Measurements from ENCODE around the gene LRCH3. TPM values are rescaled to one million over a fixed set of nuclear protein-coding genes. Genes with fewer than 3 reads are reported as not detected.

Gene LRCH3
- total RNA-seq, 3 donors from 2014 or later, result 41.6 to 61.0 (median 49.8) TPM

DNA sequence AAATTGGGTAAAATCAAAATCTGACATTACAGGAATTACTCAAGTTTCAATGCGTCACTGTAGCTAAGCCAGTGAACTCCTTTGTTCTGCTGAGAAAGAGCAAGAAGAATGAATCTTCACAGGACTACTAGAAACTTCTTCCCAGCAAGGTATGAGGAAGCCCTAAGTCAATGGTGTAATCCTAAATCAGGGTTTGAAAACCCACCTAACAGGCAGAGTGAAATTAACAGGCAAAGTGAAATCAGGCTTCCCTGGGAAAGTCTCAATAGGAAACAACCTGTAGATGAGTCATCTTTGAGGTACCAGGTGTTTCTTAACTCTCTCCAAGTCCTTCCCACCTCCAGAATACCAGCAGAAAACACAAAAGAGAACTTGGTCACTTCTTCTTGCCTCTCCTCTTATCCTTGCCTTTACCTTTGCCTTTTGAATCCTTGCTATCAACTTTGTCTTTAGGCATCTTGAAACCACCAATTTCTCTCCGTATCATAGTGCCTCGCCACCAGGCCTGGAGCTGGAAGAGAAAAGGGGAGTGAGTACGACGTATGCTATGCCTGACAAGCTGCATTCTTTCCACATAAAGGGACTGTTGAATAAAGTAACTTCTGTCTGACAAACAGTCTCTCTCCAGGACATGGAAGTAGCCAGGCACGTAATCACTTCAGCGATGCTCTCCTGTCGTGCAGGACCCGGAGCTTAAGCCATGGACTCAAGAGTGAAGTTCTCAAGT lies 98.3 kb downstream of the LRCH3 start:
- DNase-seq (ENCODE audit: low spot score in 2 of 2), result no peak
- Histone ChIP-seq H3K4me1 (no peaks in the 10 kb centered on the region), H3K27ac (peak overlapping the region; percentile 68 to 83), H3K9me3 (no peaks in the 10 kb centered on the region), H3K27me3 (no peaks in the 10 kb centered on the region), H3K36me3 (no peaks in the 10 kb centered on the region), H3K4me3 (no peak overlapping the region)
- intact Hi-C loops (cut with DNase I; ENCODE audit: low total_unique reads), result no loop called here
- TF ChIP-seq, protein P1, sequence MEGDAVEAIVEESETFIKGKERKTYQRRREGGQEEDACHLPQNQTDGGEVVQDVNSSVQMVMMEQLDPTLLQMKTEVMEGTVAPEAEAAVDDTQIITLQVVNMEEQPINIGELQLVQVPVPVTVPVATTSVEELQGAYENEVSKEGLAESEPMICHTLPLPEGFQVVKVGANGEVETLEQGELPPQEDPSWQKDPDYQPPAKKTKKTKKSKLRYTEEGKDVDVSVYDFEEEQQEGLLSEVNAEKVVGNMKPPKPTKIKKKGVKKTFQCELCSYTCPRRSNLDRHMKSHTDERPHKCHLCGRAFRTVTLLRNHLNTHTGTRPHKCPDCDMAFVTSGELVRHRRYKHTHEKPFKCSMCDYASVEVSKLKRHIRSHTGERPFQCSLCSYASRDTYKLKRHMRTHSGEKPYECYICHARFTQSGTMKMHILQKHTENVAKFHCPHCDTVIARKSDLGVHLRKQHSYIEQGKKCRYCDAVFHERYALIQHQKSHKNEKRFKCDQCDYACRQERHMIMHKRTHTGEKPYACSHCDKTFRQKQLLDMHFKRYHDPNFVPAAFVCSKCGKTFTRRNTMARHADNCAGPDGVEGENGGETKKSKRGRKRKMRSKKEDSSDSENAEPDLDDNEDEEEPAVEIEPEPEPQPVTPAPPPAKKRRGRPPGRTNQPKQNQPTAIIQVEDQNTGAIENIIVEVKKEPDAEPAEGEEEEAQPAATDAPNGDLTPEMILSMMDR (IDR thresholded peaks at IDR 0.05), result no peak
- no peak for TF ChIP-seq POLR2A (IDR thresholded peaks at IDR 0.05)
- no peak for TF ChIP-seq POLR2AphosphoS5 (IDR thresholded peaks at IDR 0.05)

DNA sequence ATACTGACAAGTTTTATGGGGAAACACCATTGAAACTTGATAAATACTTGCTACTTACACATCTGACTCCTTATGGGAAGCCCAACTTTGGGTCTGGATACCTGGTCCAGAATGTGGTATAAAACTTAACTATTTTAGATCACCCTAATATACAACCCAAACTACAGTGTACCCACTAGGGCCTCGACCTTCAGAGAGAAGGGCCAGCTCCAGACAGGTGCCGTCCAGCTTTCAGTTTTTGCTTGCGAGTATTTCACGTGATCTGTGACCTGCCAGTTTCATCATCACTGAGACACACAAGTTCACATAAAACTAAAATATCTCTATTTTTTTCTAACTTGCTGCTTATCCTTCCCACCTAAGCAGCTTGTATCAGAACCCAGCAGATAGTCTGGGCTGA lies 99.6 kb downstream of the LRCH3 start:
- no peaks in the 10 kb centered on the region for H3K9me3 ChIP-seq
- no peaks in the 10 kb centered on the region for H3K36me3 ChIP-seq
- no peak for DNase-seq (ENCODE audit: low spot score in 2 of 2)
- H3K27ac ChIP-seq, result peak overlapping the region in 1 of 2 donors; percentile 83
- no peaks in the 10 kb centered on the region for H3K27me3 ChIP-seq
- TF ChIP-seq, protein P1 (IDR thresholded peaks at IDR 0.05), result no peak
- TF ChIP-seq POLR2A (IDR thresholded peaks at IDR 0.05), result no peak
- no peak for TF ChIP-seq POLR2AphosphoS5 (IDR thresholded peaks at IDR 0.05)
- H3K4me1 ChIP-seq, result no peaks in the 10 kb centered on the region
- intact Hi-C loops (cut with DNase I; ENCODE audit: low total_unique reads), result no loop called here
- H3K4me3 ChIP-seq, result no peak overlapping the region

DNA sequence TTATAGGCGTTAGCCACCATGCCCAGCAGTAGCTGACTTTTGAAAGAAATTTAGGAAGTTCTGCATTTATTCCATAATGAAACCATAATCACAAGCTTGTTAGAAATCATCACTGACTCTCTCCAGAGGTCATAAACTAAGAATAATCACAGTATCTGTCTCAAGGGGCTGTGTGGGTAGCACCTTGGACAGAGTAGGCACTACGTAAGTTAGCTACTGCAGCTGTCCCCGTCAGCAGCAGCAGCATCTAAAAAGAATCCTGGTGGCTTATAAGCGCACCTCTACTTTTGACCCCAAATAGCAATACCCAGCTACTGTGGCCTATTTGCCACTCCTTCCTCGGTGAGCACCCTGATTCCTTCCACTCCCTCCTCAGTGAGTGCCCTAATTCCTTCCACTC lies 101.1 kb downstream of the LRCH3 start:
- Histone ChIP-seq H3K4me1 (no peaks in the 10 kb centered on the region), H3K36me3 (no peaks in the 10 kb centered on the region), H3K27ac (no peak overlapping the region), H3K4me3 (no peak overlapping the region), H3K9me3 (no peaks in the 10 kb centered on the region), H3K27me3 (no peaks in the 10 kb centered on the region)
- no peak for TF ChIP-seq POLR2AphosphoS5 (IDR thresholded peaks at IDR 0.05)
- no peak for TF ChIP-seq POLR2A (IDR thresholded peaks at IDR 0.05)
- TF ChIP-seq, protein P1 (IDR thresholded peaks at IDR 0.05), result no peak
- intact Hi-C loops (cut with DNase I; ENCODE audit: low total_unique reads), result no loop called here
- DNase-seq (ENCODE audit: low spot score in 2 of 2), result no peak

DNA sequence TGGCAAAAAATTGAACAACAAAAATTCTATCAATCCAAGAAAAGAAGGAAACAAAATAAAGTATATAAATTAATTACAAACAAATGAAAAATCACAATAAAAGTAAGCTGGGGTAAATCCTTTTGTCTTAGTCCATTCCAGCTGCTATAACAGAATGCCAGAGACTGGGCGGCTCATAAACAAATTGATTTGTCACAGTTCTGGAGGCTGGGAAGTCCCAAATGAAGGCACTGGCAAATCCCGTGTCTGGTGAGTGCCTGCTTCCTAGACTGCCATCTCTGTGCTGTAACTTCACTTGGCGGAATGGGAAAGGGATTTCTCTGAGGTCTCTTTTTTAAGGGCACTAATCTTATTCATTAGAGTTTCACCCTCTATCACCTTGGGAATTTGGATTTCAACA lies 105.4 kb downstream of the LRCH3 start:
- intact Hi-C loops (cut with DNase I; ENCODE audit: low total_unique reads), result no loop called here
- Histone ChIP-seq H3K27me3 (no peaks in the 10 kb centered on the region), H3K36me3 (no peaks in the 10 kb centered on the region), H3K27ac (no peak overlapping the region), H3K4me1 (no peaks in the 10 kb centered on the region), H3K4me3 (no peak overlapping the region), H3K9me3 (no peaks in the 10 kb centered on the region)
- TF ChIP-seq, protein P1 (IDR thresholded peaks at IDR 0.05), result no peak
- no peak for TF ChIP-seq POLR2AphosphoS5 (IDR thresholded peaks at IDR 0.05)
- DNase-seq (ENCODE audit: low spot score in 2 of 2), result no peak

DNA sequence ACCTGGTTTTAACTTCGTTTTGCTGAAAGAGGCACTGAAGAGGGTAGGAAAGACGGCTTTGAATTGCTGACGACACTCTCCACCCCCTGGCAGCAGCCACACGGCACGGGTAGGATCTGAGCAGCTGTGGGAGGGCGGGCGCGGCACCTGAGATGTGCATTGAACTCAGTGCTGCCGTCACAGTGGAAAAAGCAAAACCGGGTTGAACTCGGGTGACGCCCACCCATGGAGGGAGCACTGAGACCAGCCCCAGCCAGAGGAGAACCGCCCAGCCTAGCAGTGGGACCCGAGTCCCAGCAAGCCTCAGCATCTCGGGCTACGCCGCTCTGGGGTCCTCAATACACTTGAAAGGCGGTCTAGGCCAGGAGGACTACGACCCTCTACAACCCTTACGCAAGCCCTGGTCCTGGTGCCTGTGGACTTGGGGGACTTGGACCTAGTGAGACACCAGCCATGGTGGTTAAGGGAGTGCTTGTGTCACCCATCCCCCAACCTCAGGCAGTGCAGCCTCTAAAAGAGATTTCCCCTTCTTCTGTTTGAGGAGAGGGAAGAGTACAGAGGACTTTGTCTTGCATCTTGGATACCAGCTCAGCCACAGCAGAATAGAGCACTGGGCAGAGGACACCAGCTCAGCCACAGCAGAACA lies 108.9 kb downstream of the LRCH3 start:
- H3K27me3 ChIP-seq, result no peaks in the 10 kb centered on the region
- TF ChIP-seq POLR2AphosphoS5 (IDR thresholded peaks at IDR 0.05) (no peak), POLR2A (IDR thresholded peaks at IDR 0.05) (no peak)
- TF ChIP-seq, protein P1 (IDR thresholded peaks at IDR 0.05), result no peak
- no peaks in the 10 kb centered on the region for H3K4me1 ChIP-seq
- H3K4me3 ChIP-seq, result no peak overlapping the region
- no peaks in the 10 kb centered on the region for H3K9me3 ChIP-seq
- intact Hi-C loops (cut with DNase I; ENCODE audit: low total_unique reads), result no loop called here
- no peak for DNase-seq (ENCODE audit: low spot score in 2 of 2)
- H3K27ac ChIP-seq, result no peak overlapping the region
- H3K36me3 ChIP-seq, result no peaks in the 10 kb centered on the region
